NCI-H1105 treated with DMSO at 0.1 percent for 48 hours (cell line): Measurements from ENCODE around the gene LRGUK.
"Not testable (repeated sequence)": the region's sequence is repeated elsewhere in the genome, so short reads cannot be mapped to it uniquely, and the experiment has no call there.

Source experiments
- DNase-seq: peaks from one replicate; lab custom pipeline; 2025; lab: John Stamatoyannopoulos, UW

Gene LRGUK

GRCh38 chr7:134186027-134186426, 58.9 kb downstream of the LRGUK start:
- DNase-seq, result no peak

GRCh38 chr7:134186801-134187200, 59.7 kb downstream of the LRGUK start:
- no peak for DNase-seq

GRCh38 chr7:134187893-134188292, 60.8 kb downstream of the LRGUK start:
- no peak for DNase-seq

GRCh38 chr7:134188311-134188710, 61.2 kb downstream of the LRGUK start:
- DNase-seq, result no peak

GRCh38 chr7:134189559-134189958, 62.4 kb downstream of the LRGUK start:
- no peak for DNase-seq

- no peak for DNase-seq
Observed at GRCh38 chr7:134191876-134192275, 64.7 kb downstream of the LRGUK start.

GRCh38 chr7:134193240-134193639, 66.1 kb downstream of the LRGUK start:
- no peak for DNase-seq

- DNase-seq, result no peak
Observed at GRCh38 chr7:134195252-134195651, 68.1 kb downstream of the LRGUK start.

GRCh38 chr7:134196439-134196838, 69.3 kb downstream of the LRGUK start:
- no peak for DNase-seq

- DNase-seq, result no peak
Observed at GRCh38 chr7:134197345-134197744, 70.2 kb downstream of the LRGUK start.

- no peak for DNase-seq
Observed at GRCh38 chr7:134200970-134201369, 73.8 kb downstream of the LRGUK start.

GRCh38 chr7:134201569-134202261, 74.6 kb downstream of the LRGUK start:
- DNase-seq, result no peak

- no peak for DNase-seq
Observed at GRCh38 chr7:134203186-134203889, 76.2 kb downstream of the LRGUK start.

- DNase-seq, result no peak
Observed at GRCh38 chr7:134209322-134210015, 82.3 kb downstream of the LRGUK start.

GRCh38 chr7:134210227-134210626, 83.1 kb downstream of the LRGUK start:
- no peak for DNase-seq

- DNase-seq, result no peak
Observed at GRCh38 chr7:134210976-134211663, 84.0 kb downstream of the LRGUK start.

GRCh38 chr7:134211817-134212216, 84.7 kb downstream of the LRGUK start:
- DNase-seq, result no peak

GRCh38 chr7:134212576-134213546, 85.7 kb downstream of the LRGUK start:
- no peak for DNase-seq

GRCh38 chr7:134220236-134220635, 93.1 kb downstream of the LRGUK start:
- DNase-seq, result no peak

GRCh38 chr7:134231296-134231695, 104.2 kb downstream of the LRGUK start:
- DNase-seq, result not testable (repeated sequence)

GRCh38 chr7:134234216-134234615, 107.1 kb downstream of the LRGUK start:
- DNase-seq, result no peak
